Activated CD8-positive, alpha-beta T cell treated with anti-CD3 and anti-CD28 coated beads, Interleukin-2, amount 10 ng/mL, durations not matched to agents 7 days and 5 days (primary cell): Measurements from ENCODE around the gene RAP1GDS1. TPM values are rescaled to one million over a fixed set of nuclear protein-coding genes. Genes with fewer than 3 reads are reported as not detected.
"Not testable (repeated sequence)": the region's sequence is repeated elsewhere in the genome, so short reads cannot be mapped to it uniquely, and the experiment has no call there.

Source experiments
- ATAC-seq: fragments of 150-1000 bp; cut with Tn5 transposase; one replicate; pipeline ENCODE4 v1.10.0; 2021; ENCODE audit warnings: moderate library complexity
- CTCF ChIA-PET: fragments of 350-600 bp; sonication (Branson Sonifier 250); formaldehyde crosslinking; loops from one replicate; lab custom pipeline; 2021; ENCODE audit warnings: antibody characterized with exemption; lab: Charles Lee
- POLR2A ChIA-PET: fragments of 350-600 bp; sonication (Branson Sonifier 250); formaldehyde crosslinking; loops from one replicate; lab custom pipeline; 2021; ENCODE audit warnings: antibody characterized with exemption; lab: Charles Lee
- DNase-seq: peaks from one replicate; pipeline ENCODE4 v3.0.0-alpha.2; 2020
- H3K27ac Mint-ChIP-seq: one replicate; pipeline ENCODE4 v1.8.0; 2021; ENCODE audit warnings: mild to moderate bottlenecking, mixed read lengths
- H3K27me3 Mint-ChIP-seq: one replicate; pipeline ENCODE4 v1.8.0; 2021; ENCODE audit warnings: low read depth, mixed read lengths
- H3K36me3 Mint-ChIP-seq: one replicate; pipeline ENCODE4 v1.8.0; 2021; ENCODE audit warnings: low read depth, mixed read lengths
- H3K4me1 Mint-ChIP-seq: one replicate; pipeline ENCODE4 v1.8.0; 2021; ENCODE audit warnings: low read depth, mixed read lengths
- H3K4me3 Mint-ChIP-seq: one replicate; pipeline ENCODE4 v1.8.0; 2021; ENCODE audit warnings: mild to moderate bottlenecking, mixed read lengths
- H3K9me3 Mint-ChIP-seq: one replicate; pipeline ENCODE4 v1.8.0; 2022; ENCODE audit warnings: mixed read lengths; ENCODE audit not compliant: insufficient read depth
- total RNA-seq, 2 experiments: library from RNA; stranded (reverse); gene quantifications; one replicate each; pipeline ENCODE4 v1.2.3, GENCODE V29; 2021

Gene RAP1GDS1
- total RNA-seq, 2 experiments from 2014 or later, result 64.4 to 65.5 TPM

DNA sequence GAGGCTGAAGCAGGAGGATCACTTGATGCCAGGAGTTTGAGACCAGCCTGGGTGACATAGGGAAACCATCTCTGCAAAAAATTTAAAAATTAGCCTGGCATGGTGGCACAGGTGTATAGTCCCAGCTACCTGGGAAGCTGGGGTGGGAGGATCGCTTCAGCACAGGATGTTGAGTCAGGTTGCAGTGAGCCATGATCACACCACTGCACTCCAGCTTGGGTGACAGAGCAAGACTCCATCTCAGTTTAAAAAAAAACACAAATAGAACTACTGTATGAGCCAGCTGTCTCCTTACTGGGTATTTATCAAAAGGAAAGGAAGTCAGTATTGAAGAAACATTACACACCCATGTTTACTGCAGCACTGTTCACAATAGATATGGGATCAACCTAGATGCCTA, 138.7 kb downstream of the RAP1GDS1 start:
- POLR2A ChIA-PET, result no interaction called here
- DNase-seq (no peak), ATAC-seq (no peak)
- H3K27me3 Mint-ChIP-seq, result no peaks in the 10 kb centered on the region
- no peak overlapping the region for H3K27ac Mint-ChIP-seq
- peaks cover 14% of the 10 kb centered on the region for H3K9me3 Mint-ChIP-seq
- CTCF ChIA-PET, result no interaction called here
- no peak overlapping the region for H3K4me3 Mint-ChIP-seq
- no peaks in the 10 kb centered on the region for H3K4me1 Mint-ChIP-seq
- H3K36me3 Mint-ChIP-seq, result peaks cover 24% of the 10 kb centered on the region

DNA sequence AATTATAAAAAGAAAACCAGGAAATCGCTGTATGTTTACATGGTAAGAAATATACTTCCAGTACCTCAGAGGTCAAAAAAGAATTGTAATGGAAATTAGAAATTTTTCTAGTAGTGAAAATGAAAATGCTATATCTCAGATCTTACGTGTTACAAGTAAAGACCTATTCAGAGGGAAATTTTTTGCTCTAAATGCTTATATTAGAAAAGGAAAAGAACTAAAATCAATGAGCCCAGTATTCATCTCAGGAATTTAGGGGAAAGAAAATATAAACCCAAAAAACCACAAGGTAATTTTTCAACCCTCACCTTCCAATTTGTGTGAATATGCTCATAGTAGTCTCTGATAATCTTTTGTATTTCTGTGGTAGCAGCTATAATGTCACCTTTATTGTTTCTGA, 145.6 kb downstream of the RAP1GDS1 start:
- H3K27me3 Mint-ChIP-seq, result no peaks in the 10 kb centered on the region
- no peak overlapping the region for H3K27ac Mint-ChIP-seq
- POLR2A ChIA-PET, result no interaction called here
- DNase-seq (no peak), ATAC-seq (no peak)
- peaks cover 36% of the 10 kb centered on the region for H3K36me3 Mint-ChIP-seq
- CTCF ChIA-PET, result no interaction called here
- peaks cover 11% of the 10 kb centered on the region for H3K9me3 Mint-ChIP-seq
- H3K4me1 Mint-ChIP-seq, result peaks cover 5% of the 10 kb centered on the region
- no peak overlapping the region for H3K4me3 Mint-ChIP-seq

DNA sequence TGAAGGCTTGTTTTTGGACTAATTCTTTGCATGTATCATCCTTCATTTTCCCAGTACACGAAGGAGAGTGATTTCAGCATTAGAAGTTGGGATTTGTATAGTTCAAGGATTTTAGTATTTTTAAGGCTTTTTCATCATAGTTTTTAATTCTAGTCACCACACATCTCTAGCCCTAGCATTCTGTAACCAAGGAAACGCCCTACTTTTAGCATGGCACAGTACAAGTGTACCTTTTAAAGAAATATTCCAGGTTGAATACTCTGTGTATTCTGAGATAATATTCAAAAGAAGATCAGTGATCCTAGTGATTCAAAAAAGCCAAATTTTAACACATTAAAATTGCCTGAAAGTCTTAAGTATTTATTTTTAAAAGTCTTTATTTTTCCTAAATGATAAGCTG, 150.5 kb downstream of the RAP1GDS1 start:
- DNase-seq (no peak), ATAC-seq (no peak)
- H3K27ac Mint-ChIP-seq, result no peak overlapping the region
- H3K9me3 Mint-ChIP-seq, result peaks cover 9% of the 10 kb centered on the region
- H3K27me3 Mint-ChIP-seq, result no peaks in the 10 kb centered on the region
- ChIA-PET POLR2A (no interaction called here), CTCF (no interaction called here)
- peaks cover 43% of the 10 kb centered on the region for H3K36me3 Mint-ChIP-seq
- peaks cover 2% of the 10 kb centered on the region for H3K4me1 Mint-ChIP-seq
- no peak overlapping the region for H3K4me3 Mint-ChIP-seq

- ChIA-PET CTCF (interaction anchor here (1.1 kb wide), 1 partner anchor 19 kb away, joined by 3 read pairs; no protein-coding TSS in a partner anchor), POLR2A (no interaction called here)
- H3K36me3 Mint-ChIP-seq, result peaks cover 48% of the 10 kb centered on the region
Observed at GRCh38 chr4:98416844-98417243, 155.7 kb downstream of the RAP1GDS1 start.

GRCh38 chr4:98420151-98420550, 159.0 kb downstream of the RAP1GDS1 start:
- ATAC-seq, POLR2A ChIA-PET, H3K4me3 Mint-ChIP-seq, H3K27ac Mint-ChIP-seq, CTCF ChIA-PET, DNase-seq, H3K4me1 Mint-ChIP-seq, H3K27me3 Mint-ChIP-seq: not testable (repeated sequence)
- Mint-ChIP-seq H3K9me3 (peaks cover 13% of the 10 kb centered on the region), H3K36me3 (peaks cover 60% of the 10 kb centered on the region)

More at GRCh38 chr4:98416844-98417243, 155.7 kb downstream of the RAP1GDS1 start:
- DNase-seq (no peak), ATAC-seq (no peak)
- peaks cover 6% of the 10 kb centered on the region for H3K9me3 Mint-ChIP-seq
- no peaks in the 10 kb centered on the region for H3K27me3 Mint-ChIP-seq
- H3K27ac Mint-ChIP-seq, result no peak overlapping the region
- no peak overlapping the region for H3K4me3 Mint-ChIP-seq
- no peaks in the 10 kb centered on the region for H3K4me1 Mint-ChIP-seq

- H3K27me3 Mint-ChIP-seq, result no peaks in the 10 kb centered on the region
- CTCF ChIA-PET, result no interaction called here
Observed at GRCh38 chr4:98421111-98421510, 159.9 kb downstream of the RAP1GDS1 start.

DNA sequence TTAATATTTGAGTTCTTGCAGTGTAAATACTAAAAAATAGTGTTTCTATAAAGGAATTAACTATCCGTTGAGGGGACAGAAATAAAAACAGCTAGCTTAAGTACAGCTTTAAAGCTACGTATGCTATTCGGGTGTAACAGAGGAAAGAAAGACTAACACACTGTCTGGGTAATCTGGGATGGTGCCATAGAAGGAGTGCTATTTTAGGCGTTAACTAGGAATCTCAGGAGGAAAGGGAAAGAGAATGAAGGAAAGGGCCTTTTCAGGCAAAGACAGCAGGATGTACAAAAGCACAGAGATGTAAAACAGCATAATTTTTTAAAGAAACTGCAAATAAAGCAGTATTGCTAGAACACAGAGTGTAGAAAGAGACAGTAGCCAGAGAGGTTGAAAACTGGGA, 161.8 kb downstream of the RAP1GDS1 start:
- no peaks in the 10 kb centered on the region for H3K27me3 Mint-ChIP-seq
- H3K4me1 Mint-ChIP-seq, result peaks cover 24% of the 10 kb centered on the region
- no peak for DNase-seq
- POLR2A ChIA-PET, result no interaction called here
- peaks cover 32% of the 10 kb centered on the region for H3K9me3 Mint-ChIP-seq
- H3K27ac Mint-ChIP-seq, result no peak overlapping the region
- CTCF ChIA-PET, result interaction anchor here (1.7 kb wide), 1 partner anchor 23 kb away, joined by 4 read pairs; no protein-coding TSS in a partner anchor
- H3K36me3 Mint-ChIP-seq, result peaks cover 77% of the 10 kb centered on the region
- ATAC-seq, result no peak
- no peak overlapping the region for H3K4me3 Mint-ChIP-seq

More at GRCh38 chr4:98421111-98421510, 159.9 kb downstream of the RAP1GDS1 start:
- no peak overlapping the region for H3K4me3 Mint-ChIP-seq
- ATAC-seq (no peak), DNase-seq (no peak)
- peaks cover 15% of the 10 kb centered on the region for H3K4me1 Mint-ChIP-seq
- POLR2A ChIA-PET, result no interaction called here
- H3K27ac Mint-ChIP-seq, result no peak overlapping the region
- H3K36me3 Mint-ChIP-seq, result peaks cover 66% of the 10 kb centered on the region
- H3K9me3 Mint-ChIP-seq, result peaks cover 15% of the 10 kb centered on the region

DNA sequence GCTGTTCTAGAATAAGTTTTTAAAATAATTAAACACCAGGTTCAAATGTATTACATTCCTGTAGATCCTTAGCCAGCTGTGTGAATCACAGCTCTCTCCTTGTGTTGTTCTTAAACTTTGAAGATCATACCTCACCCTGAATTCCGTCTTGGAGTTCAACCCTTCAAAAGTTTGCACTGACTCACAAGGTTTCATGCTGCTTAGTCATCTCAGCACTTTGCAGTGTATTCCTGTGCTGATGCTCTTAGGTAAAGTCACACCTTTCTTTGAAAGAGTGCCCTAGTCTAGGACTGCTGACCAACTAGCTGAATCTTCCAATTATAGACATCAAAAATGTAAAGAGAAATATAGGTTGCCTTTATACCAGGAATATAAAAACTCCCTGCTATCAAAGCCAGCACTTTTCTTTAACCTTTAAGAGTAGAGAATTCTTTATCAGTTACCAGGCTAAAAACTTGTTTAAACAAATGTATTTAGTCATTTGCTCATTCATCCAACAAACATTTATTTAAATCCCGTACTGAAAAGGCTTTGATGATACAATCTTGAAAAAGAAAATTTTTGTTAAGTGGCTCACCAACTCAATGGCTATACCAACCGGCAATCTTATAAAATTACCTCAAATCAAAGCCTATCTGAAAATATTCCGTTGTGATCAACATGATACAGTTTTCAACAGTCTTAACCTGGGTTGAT, 169.7 kb downstream of the RAP1GDS1 start:
- peaks cover 23% of the 10 kb centered on the region for H3K9me3 Mint-ChIP-seq

DNA sequence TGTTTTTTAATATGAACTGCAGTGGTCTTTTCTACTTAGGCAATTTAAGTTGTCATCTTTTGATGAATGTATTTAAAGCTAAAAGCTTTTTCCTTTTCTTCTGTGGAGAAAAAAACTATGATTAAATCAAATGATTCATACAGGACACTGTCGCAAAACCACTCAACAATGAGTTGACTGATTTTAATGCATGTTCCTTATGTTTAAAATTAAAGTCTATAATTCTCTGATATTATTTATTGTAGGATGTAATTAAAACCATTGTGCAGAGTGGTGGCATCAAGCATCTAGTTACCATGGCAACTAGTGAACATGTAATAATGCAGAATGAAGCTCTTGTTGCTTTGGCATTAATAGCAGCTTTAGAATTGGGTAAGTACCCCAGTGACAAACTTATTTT, 172.5 kb downstream of the RAP1GDS1 start:
- H3K4me3 Mint-ChIP-seq, result no peak overlapping the region
- H3K27ac Mint-ChIP-seq, result no peak overlapping the region
- H3K27me3 Mint-ChIP-seq, result no peaks in the 10 kb centered on the region
- peaks cover 38% of the 10 kb centered on the region for H3K36me3 Mint-ChIP-seq
- H3K4me1 Mint-ChIP-seq, result no peaks in the 10 kb centered on the region
- DNase-seq, result no peak
- ATAC-seq, result no peak
- no peaks in the 10 kb centered on the region for H3K9me3 Mint-ChIP-seq
- ChIA-PET CTCF (interaction anchor here (0.9 to 1.3 kb wide), 3 partner anchors 9 to 27 kb away, joined by 3 read pairs; no protein-coding TSS in a partner anchor), POLR2A (no interaction called here)

More for the DNA sequence above, 169.7 kb downstream of the RAP1GDS1 start:
- ATAC-seq (no peak), DNase-seq (no peak)
- H3K36me3 Mint-ChIP-seq, result peaks cover 45% of the 10 kb centered on the region
- ChIA-PET CTCF (no interaction called here), POLR2A (interaction anchor here (0.6 to 1.3 kb wide), 2 partner anchors 138 to 498 kb away, joined by 3 read pairs; partner anchors contain the start of gene EIF4E)
- no peaks in the 10 kb centered on the region for H3K27me3 Mint-ChIP-seq
- no peak overlapping the region for H3K4me3 Mint-ChIP-seq
- H3K4me1 Mint-ChIP-seq, result peaks cover 12% of the 10 kb centered on the region
- H3K27ac Mint-ChIP-seq, result no peak overlapping the region

DNA sequence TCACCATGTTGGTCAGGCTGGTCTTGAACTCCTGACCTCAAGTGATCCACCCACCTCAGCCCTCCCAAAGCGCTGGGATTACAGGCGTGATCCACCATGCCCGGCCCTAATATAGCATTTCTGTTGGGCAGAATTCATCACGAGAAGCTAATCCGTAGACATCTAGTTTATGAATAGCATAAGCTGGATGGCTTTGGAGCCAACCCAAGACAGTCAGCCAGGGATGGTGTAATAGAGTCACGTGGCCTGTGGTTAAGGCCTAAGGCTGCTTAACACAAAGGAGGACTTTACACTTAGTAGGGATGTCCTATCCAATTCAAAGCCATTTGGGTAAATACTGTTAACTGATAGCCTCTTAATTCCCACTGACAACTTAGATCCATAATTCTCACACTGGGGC, 173.6 kb downstream of the RAP1GDS1 start:
- Mint-ChIP-seq H3K27ac (no peak overlapping the region), H3K36me3 (peaks cover 45% of the 10 kb centered on the region), H3K4me1 (peaks cover 4% of the 10 kb centered on the region), H3K4me3 (no peak overlapping the region), H3K27me3 (no peaks in the 10 kb centered on the region), H3K9me3 (peaks cover 3% of the 10 kb centered on the region)
- DNase-seq, result no peak
- no peak for ATAC-seq
- POLR2A ChIA-PET, result no interaction called here
- CTCF ChIA-PET, result interaction anchor here (1.3 kb wide), 1 partner anchor 12 kb away, joined by 3 read pairs; no protein-coding TSS in a partner anchor

DNA sequence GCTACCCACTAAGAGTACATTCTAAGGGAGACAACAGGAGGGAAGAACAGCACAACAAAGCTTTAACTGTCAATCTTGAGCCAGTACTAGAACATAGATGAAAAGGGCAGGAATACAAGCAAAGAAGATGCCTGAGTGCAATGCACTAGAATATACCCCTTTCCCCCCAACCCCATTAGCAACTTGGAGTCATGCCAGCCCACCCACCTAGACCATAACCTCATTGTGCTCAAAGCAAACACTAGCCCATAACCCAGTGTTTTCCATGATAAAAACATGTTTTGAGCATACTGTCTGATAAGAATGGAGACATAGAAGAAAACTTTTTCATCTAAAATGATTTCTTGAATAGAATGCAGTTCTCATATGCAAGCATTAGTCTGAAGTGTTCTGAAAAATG, 183.2 kb downstream of the RAP1GDS1 start:
- ATAC-seq (no peak), DNase-seq (no peak)
- Mint-ChIP-seq H3K4me1 (peaks cover 42% of the 10 kb centered on the region), H3K9me3 (peaks cover under 1% of the 10 kb centered on the region), H3K4me3 (no peak overlapping the region), H3K27me3 (no peaks in the 10 kb centered on the region), H3K36me3 (peaks cover 58% of the 10 kb centered on the region), H3K27ac (no peak overlapping the region)
- POLR2A ChIA-PET, result no interaction called here
- CTCF ChIA-PET, result no interaction called here
